B cell (primary cell): ENCODE results near the gene NSF.

Source experiments
- EZH2 ChIP-seq: IDR thresholded peaks from 2 replicates; pipeline ENCODE4 v1.6.1; 2012; ENCODE audit warnings: borderline replicate concordance, low read depth, mild to moderate bottlenecking, moderate library complexity, low read length; ENCODE audit not compliant: insufficient read depth, poor library complexity, severe bottlenecking
- TF ChIP-seq, protein P1 (sequence below): fragments of 200-600 bp; IDR thresholded peaks from one replicate; pipeline ENCODE4 v1.8.0; 2022; ENCODE audit warnings: antibody characterized with exemption, mild to moderate bottlenecking

DNA sequence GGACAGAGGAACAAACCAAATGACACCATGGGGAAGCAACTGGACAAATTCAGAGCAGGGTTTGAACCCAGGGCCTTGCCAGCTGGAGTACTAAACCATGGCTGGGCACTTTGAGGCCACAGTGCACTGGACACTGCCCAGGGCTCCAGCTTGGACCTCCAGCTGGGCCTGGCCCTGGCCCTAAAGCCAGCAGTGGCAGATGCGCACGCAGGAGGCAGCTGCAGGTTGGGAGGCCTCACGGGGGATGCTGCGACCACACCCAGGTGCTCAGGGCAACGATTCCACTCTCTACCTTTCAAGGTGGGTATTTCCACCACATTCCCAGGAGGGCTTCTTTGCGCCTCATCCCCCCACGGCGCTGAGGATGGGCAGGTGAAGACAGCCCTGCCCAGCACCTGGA is 199.1 kb downstream of the NSF start:
- TF ChIP-seq, protein P1, sequence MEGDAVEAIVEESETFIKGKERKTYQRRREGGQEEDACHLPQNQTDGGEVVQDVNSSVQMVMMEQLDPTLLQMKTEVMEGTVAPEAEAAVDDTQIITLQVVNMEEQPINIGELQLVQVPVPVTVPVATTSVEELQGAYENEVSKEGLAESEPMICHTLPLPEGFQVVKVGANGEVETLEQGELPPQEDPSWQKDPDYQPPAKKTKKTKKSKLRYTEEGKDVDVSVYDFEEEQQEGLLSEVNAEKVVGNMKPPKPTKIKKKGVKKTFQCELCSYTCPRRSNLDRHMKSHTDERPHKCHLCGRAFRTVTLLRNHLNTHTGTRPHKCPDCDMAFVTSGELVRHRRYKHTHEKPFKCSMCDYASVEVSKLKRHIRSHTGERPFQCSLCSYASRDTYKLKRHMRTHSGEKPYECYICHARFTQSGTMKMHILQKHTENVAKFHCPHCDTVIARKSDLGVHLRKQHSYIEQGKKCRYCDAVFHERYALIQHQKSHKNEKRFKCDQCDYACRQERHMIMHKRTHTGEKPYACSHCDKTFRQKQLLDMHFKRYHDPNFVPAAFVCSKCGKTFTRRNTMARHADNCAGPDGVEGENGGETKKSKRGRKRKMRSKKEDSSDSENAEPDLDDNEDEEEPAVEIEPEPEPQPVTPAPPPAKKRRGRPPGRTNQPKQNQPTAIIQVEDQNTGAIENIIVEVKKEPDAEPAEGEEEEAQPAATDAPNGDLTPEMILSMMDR: no peak
- TF ChIP-seq EZH2: no peak
